H1 (cell line): Measurements from ENCODE around the gene PA2G4. TPM values are rescaled to one million over a fixed set of nuclear protein-coding genes. Genes with fewer than 3 reads are reported as not detected.

Experiments used
- CTCF ChIA-PET: fragments of 300-600 bp; sonication (Branson Sonifier 250); formaldehyde crosslinking; loops from one replicate; lab custom pipeline; 2021; ENCODE audit not compliant: partially characterized antibody; lab: Charles Lee
- POLR2A ChIA-PET: fragments of 300-600 bp; sonication (Branson Sonifier 250); formaldehyde crosslinking; loops from one replicate; lab custom pipeline; 2021; ENCODE audit warnings: inconsistent platforms; ENCODE audit not compliant: partially characterized antibody; lab: Charles Lee
- DNase-seq, 2 experiments: peaks; one replicate each; pipeline versions ENCODE4 v3.0.0 to v3.0.0-alpha.2; 2010 to 2022; ENCODE audit warnings: low spot score in 2 of 2, low read depth in 1 of 2, mixed read lengths in 1 of 2
- FAIRE-seq: peaks from 2 replicates; lab custom pipeline; 2011; peaks lifted over from hg19 to GRCh38; lab: Jason Lieb, UNC
- H2AFZ ChIP-seq: 2 replicates; pipeline ENCODE4 v1.8.1; 2012; ENCODE audit warnings: low read length, inconsistent platforms
- H2AK5ac ChIP-seq: 2 replicates; pipeline ENCODE4 v1.6.1; 2013; ENCODE audit warnings: low read depth, low read length
- H2BK120ac ChIP-seq: replicated peaks from 2 replicates; pipeline ENCODE3; 2013; ENCODE audit warnings: low read depth, low read length, inconsistent platforms
- H2BK12ac ChIP-seq: 2 replicates; pipeline ENCODE4 v1.6.1; 2013; ENCODE audit warnings: low read depth, low read length
- H2BK15ac ChIP-seq: 2 replicates; pipeline ENCODE4 v1.6.1; 2013; ENCODE audit warnings: low read length
- H2BK20ac ChIP-seq: 2 replicates; pipeline ENCODE4 v1.6.1; 2013; ENCODE audit warnings: low read length
- H2BK5ac ChIP-seq: 2 replicates; pipeline ENCODE4 v1.6.1; 2013; ENCODE audit warnings: low read depth, low read length
- H3K14ac ChIP-seq: 2 replicates; pipeline ENCODE4 v1.6.1; 2013; ENCODE audit warnings: inconsistent platforms; ENCODE audit not compliant: insufficient read length
- H3K18ac ChIP-seq: 2 replicates; pipeline ENCODE4 v1.6.1; 2013; ENCODE audit warnings: low read length; ENCODE audit errors: extremely low read depth
- H3K23ac ChIP-seq: 2 replicates; pipeline ENCODE4 v1.6.1; 2013; ENCODE audit warnings: inconsistent platforms; ENCODE audit not compliant: insufficient read length
- H3K23me2 ChIP-seq: 2 replicates; pipeline ENCODE4 v1.6.1; 2013; ENCODE audit warnings: low read depth, low read length
- H3K27ac ChIP-seq: 2 replicates; pipeline ENCODE4 v1.6.1; 2011; ENCODE audit warnings: low read depth, low read length, inconsistent platforms
- H3K27me3 ChIP-seq, 4 experiments: replicated peaks in 1 of 4; 1 replicate in 1 of 4; 2 replicates in 3 of 4; pipeline versions ENCODE4 v1.6.1 to v1.8.1; 2011 to 2013; ENCODE audit warnings: low read length in 3 of 4, mild to moderate bottlenecking in 3 of 4, inconsistent platforms in 2 of 4, mixed read lengths in 2 of 4, moderate library complexity in 1 of 4; ENCODE audit not compliant: control insufficient read depth in 3 of 4, insufficient read depth in 3 of 4; ENCODE audit errors: extremely low read depth in 1 of 4
- H3K36me3 ChIP-seq, 4 experiments: 2 replicates each; pipeline versions ENCODE4 v1.6.1 to v1.8.1; 2011 to 2013; ENCODE audit warnings: mild to moderate bottlenecking in 4 of 4, low read length in 3 of 4, moderate library complexity in 2 of 4, control low read depth in 1 of 4, inconsistent platforms in 1 of 4; ENCODE audit not compliant: insufficient read depth in 4 of 4, control insufficient read depth in 2 of 4
- H3K4ac ChIP-seq: replicated peaks from 2 replicates; pipeline ENCODE3; 2013; ENCODE audit warnings: low read length, low read depth, mixed read lengths, inconsistent platforms; ENCODE audit not compliant: insufficient read length
- H3K4me1 ChIP-seq, 4 experiments: replicated peaks in 1 of 4; 1 replicate in 1 of 4; 2 replicates in 3 of 4; pipeline versions ENCODE4 v1.6.1 to v1.8.1; 2011 to 2013; ENCODE audit warnings: low read length in 3 of 4, inconsistent platforms in 2 of 4, mixed read lengths in 1 of 4; ENCODE audit not compliant: insufficient read depth in 4 of 4, control insufficient read depth in 3 of 4
- H3K4me2 ChIP-seq, 2 experiments: 2 replicates each; pipeline versions ENCODE4 v1.6.1 to v1.8.1; 2011 to 2013; ENCODE audit warnings: low read depth in 2 of 2, low read length in 2 of 2, control low read depth in 1 of 2, inconsistent platforms in 1 of 2, mild to moderate bottlenecking in 1 of 2; ENCODE audit not compliant: insufficient read depth in 1 of 2
- H3K4me3 ChIP-seq, 4 experiments: fragments of 200-600, 300-600 bp in 1 of 4; sonication (generic), shearing (Covaris generic), sonication (Bioruptor Twin) in 1 of 4; 2 replicates each; pipeline versions ENCODE4 v1.5.1 to v1.8.1; 2011 to 2016; ENCODE audit warnings: low read length in 4 of 4, low read depth in 3 of 4, control low read depth in 2 of 4, inconsistent platforms in 2 of 4, mild to moderate bottlenecking in 2 of 4, mixed read lengths in 1 of 4, moderate library complexity in 1 of 4; ENCODE audit not compliant: insufficient read depth in 2 of 4; ENCODE audit errors: extremely low read depth in 1 of 4
- H3K56ac ChIP-seq: replicated peaks from 2 replicates; pipeline ENCODE3; 2013; ENCODE audit warnings: low read depth, mild to moderate bottlenecking, mixed read lengths, low read length, inconsistent platforms; ENCODE audit not compliant: insufficient read length
- H3K79me1 ChIP-seq: 2 replicates; pipeline ENCODE4 v1.6.1; 2013; ENCODE audit warnings: low read depth, low read length, control low read depth
- H3K79me2 ChIP-seq, 2 experiments: 2 replicates each; pipeline versions ENCODE4 v1.6.1 to v1.8.1; 2012 to 2013; ENCODE audit warnings: low read length in 2 of 2, mild to moderate bottlenecking in 2 of 2, inconsistent platforms in 1 of 2; ENCODE audit not compliant: insufficient read depth in 2 of 2, control insufficient read depth in 1 of 2
- H3K9ac ChIP-seq, 4 experiments: replicated peaks in 1 of 4; 1 replicate in 1 of 4; 2 replicates in 3 of 4; pipeline versions ENCODE4 v1.6.1 to v1.8.1; 2011 to 2013; ENCODE audit warnings: low read depth in 3 of 4, low read length in 3 of 4, control low read depth in 2 of 4, mild to moderate bottlenecking in 2 of 4, moderate library complexity in 2 of 4, inconsistent platforms in 1 of 4; ENCODE audit errors: extremely low read depth in 1 of 4
- H3K9me3 ChIP-seq, 2 experiments: 2 replicates each; pipeline versions ENCODE4 v1.6.1 to v1.8.1; 2012 to 2013; ENCODE audit warnings: mild to moderate bottlenecking in 2 of 2, moderate library complexity in 2 of 2, control low read depth in 1 of 2, inconsistent platforms in 1 of 2, low read depth in 1 of 2, low read length in 1 of 2, mixed read lengths in 1 of 2; ENCODE audit not compliant: insufficient read depth in 2 of 2
- H4K20me1 ChIP-seq, 2 experiments: replicated peaks in 1 of 2; 2 replicates each; pipeline versions ENCODE3 to v1.8.1; 2011 to 2013; ENCODE audit warnings: inconsistent platforms in 2 of 2, low read length in 2 of 2, mild to moderate bottlenecking in 1 of 2; ENCODE audit not compliant: insufficient read depth in 2 of 2, control insufficient read depth in 1 of 2
- H4K5ac ChIP-seq: 2 replicates; pipeline ENCODE4 v1.6.1; 2013; ENCODE audit warnings: low read length, low read depth, mixed read lengths, inconsistent platforms; ENCODE audit not compliant: insufficient read length
- H4K8ac ChIP-seq: 2 replicates; pipeline ENCODE4 v1.8.0; 2013; ENCODE audit warnings: mild to moderate bottlenecking, moderate library complexity, low read length, inconsistent platforms; ENCODE audit not compliant: insufficient read depth; ENCODE audit errors: extremely low read depth
- H4K91ac ChIP-seq: replicated peaks from 2 replicates; pipeline ENCODE3; 2013; ENCODE audit warnings: low read length, mixed read lengths, inconsistent platforms; ENCODE audit not compliant: insufficient read length
- CHD2 ChIP-seq: IDR thresholded peaks from 2 replicates; pipeline ENCODE4 v1.6.1; 2012; ENCODE audit warnings: low read length, improper control_type of control experiment
- RAD21 ChIP-seq, 2 experiments: IDR thresholded peaks in 1 of 2; conservative IDR thresholded peaks in 1 of 2; 2 replicates each; pipeline ENCODE4 v1.6.1; 2011; ENCODE audit warnings: low read depth in 2 of 2, low read length in 2 of 2, improper control_type of control experiment in 1 of 2, inconsistent platforms in 1 of 2, mild to moderate bottlenecking in 1 of 2, moderate library complexity in 1 of 2
- SIN3A ChIP-seq, 2 experiments: IDR thresholded peaks in 1 of 2; conservative IDR thresholded peaks in 1 of 2; 2 replicates each; pipeline ENCODE4 v1.6.1; 2011 to 2012; ENCODE audit warnings: low read length in 2 of 2, improper control_type of control experiment in 1 of 2, low read depth in 1 of 2, mild to moderate bottlenecking in 1 of 2
- WGBS, 2 experiments: shearing (Covaris generic) in 1 of 2; methylation state at CpG; one replicate each; pipeline versions ENCODE4 v1.1.6 to v1.1.7; 2013 to 2015; ENCODE audit warnings: low lambda C conversion rate in 2 of 2, mixed read lengths in 2 of 2, inconsistent platforms in 1 of 2, low coverage in 1 of 2, missing lambda C conversion rate in 1 of 2; ENCODE audit not compliant: insufficient replicate concordance in 2 of 2, insufficient coverage in 1 of 2, insufficient read length in 1 of 2; ENCODE audit errors: extremely low coverage in 1 of 2, missing lambda C conversion rate in 1 of 2; 5-methylcytosine and 5-hydroxymethylcytosine counted together
- polyA plus RNA-seq, 7 experiments: library from polyadenylated mRNA; depleted of rRNA in 3 of 7; stranded (reverse) in 5 of 7; unstranded in 2 of 7; fragments of >200 nt in 5 of 7; fragments of 200-250 nt in 2 of 7; gene quantifications; 1 replicate in 5 of 7; 2 replicates in 1 of 7; 4 replicates in 1 of 7; pipeline versions ENCODE4 v1.2.1 to v1.2.3, GENCODE V29; 2011 to 2013; ENCODE audit warnings: missing spikeins in 2 of 7, mixed read lengths in 2 of 7
- total RNA-seq: library from RNA; stranded (reverse); fragmentation: NEBNext Ultra II Directional; extraction: Animal tissue kit (Norgen Biotek cat#: 25700); gene quantifications from 2 replicates; pipeline ENCODE4 v1.2.1, GENCODE V29; 2021
- TF ChIP-seq, protein P1 (sequence below), 3 experiments: IDR thresholded peaks; 1 replicate in 2 of 3; 2 replicates in 1 of 3; pipeline versions ENCODE4 v1.5.1 to v1.6.1; 2011; ENCODE audit warnings: low read length in 3 of 3, mild to moderate bottlenecking in 3 of 3, inconsistent platforms in 2 of 3, low read depth in 1 of 3, moderate library complexity in 1 of 3; ENCODE audit not compliant: insufficient read depth in 1 of 3; ENCODE audit errors: control extremely low read depth in 1 of 3

PA2G4 gene
- total and polyA plus RNA-seq, 2 of the 8 experiments (the other 6 are each of a cell fraction or from before 2014, with no cell fraction given): 159 to 242 TPM

DNA sequence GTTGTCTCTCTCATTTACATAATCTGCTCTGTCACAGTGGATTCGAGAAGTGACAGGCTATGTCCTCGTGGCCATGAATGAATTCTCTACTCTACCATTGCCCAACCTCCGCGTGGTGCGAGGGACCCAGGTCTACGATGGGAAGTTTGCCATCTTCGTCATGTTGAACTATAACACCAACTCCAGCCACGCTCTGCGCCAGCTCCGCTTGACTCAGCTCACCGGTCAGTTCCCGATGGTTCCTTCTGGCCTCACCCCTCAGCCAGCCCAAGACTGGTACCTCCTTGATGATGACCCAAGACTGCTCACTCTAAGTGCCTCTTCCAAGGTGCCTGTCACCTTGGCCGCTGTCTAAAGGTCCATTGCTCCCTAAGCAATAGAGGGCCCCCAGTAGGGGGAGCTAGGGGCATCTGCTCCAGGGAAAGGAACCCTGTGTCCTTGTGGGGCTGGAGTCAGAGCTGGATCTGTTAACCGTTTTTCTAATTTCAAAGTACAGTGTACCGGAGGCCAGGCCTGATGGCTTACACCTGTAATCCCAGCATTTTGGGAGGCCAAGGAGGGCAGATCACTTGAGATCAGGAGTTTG lies 19.3 kb upstream of the PA2G4 start:
- Histone ChIP-seq H3K9ac (no peak overlapping the region), H3K4me2 (no peak overlapping the region), H3K9me3 (no peaks in the 10 kb centered on the region), H3K56ac (no peak overlapping the region), H2AFZ (no peak overlapping the region), H4K5ac (no peak overlapping the region), H4K8ac (peak overlapping the region; percentile 22; the same call in 1 of the 2 replicates), H3K23ac (no peak overlapping the region), H2BK15ac (no peak overlapping the region), H3K14ac (no peak overlapping the region), H2AK5ac (no peak overlapping the region; the same call in 1 of the 2 replicates), H3K4ac (no peak overlapping the region), H3K4me3 (no peak overlapping the region), H3K4me1 (peaks cover 3 to 13% (median 10%) of the 10 kb centered on the region in 4 experiments), H2BK120ac (no peak overlapping the region), H3K18ac (no peak overlapping the region), H4K91ac (no peak overlapping the region), H3K36me3 (peaks cover 18 to 45% (median 33%) of the 10 kb centered on the region in 4 experiments)
- DNase-seq (peak in 1 of 2 experiments; percentile 75), FAIRE-seq (no peak)
- CTCF ChIA-PET: interaction anchor here (0.6 to 4.8 kb wide), 21 partner anchors 11 to 347 kb away, joined by 3 to 38 read pairs (median 4); partner anchors contain the start of genes PA2G4, SUOX and ZC3H10
- TF ChIP-seq, protein P1, sequence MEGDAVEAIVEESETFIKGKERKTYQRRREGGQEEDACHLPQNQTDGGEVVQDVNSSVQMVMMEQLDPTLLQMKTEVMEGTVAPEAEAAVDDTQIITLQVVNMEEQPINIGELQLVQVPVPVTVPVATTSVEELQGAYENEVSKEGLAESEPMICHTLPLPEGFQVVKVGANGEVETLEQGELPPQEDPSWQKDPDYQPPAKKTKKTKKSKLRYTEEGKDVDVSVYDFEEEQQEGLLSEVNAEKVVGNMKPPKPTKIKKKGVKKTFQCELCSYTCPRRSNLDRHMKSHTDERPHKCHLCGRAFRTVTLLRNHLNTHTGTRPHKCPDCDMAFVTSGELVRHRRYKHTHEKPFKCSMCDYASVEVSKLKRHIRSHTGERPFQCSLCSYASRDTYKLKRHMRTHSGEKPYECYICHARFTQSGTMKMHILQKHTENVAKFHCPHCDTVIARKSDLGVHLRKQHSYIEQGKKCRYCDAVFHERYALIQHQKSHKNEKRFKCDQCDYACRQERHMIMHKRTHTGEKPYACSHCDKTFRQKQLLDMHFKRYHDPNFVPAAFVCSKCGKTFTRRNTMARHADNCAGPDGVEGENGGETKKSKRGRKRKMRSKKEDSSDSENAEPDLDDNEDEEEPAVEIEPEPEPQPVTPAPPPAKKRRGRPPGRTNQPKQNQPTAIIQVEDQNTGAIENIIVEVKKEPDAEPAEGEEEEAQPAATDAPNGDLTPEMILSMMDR (IDR thresholded peaks at IDR 0.05; ENCODE audit: control extremely low read depth in 1 of 3, insufficient read depth in 1 of 3, low read depth in 1 of 3, low read length in 3 of 3): peak; percentile 73 to 80 (median 75)
- TF ChIP-seq RAD21 (IDR thresholded peaks at IDR 0.05 in 1 of 2, conservative IDR thresholded peaks at IDR 0.05 in 1 of 2; ENCODE audit: low read depth in 2 of 2, low read length in 2 of 2) (peak; percentile 43 to 59), CHD2 (no peak), SIN3A (conservative IDR thresholded peaks at IDR 0.05 in 1 of 2, IDR thresholded peaks at IDR 0.05 in 1 of 2; ENCODE audit: low read depth in 1 of 2, low read length in 2 of 2) (0 out of 4 replicates have a peak, but pooled peaks have one; percentile 31 to 70)
- TF ChIP-seq, all 59 proteins: peak for 3
- Histone ChIP-seq H3K79me1 (peaks cover 7% of the 10 kb centered on the region; the same call in 1 of the 2 replicates), H3K23me2 (peaks cover 6% of the 10 kb centered on the region; the same call in 1 of the 2 replicates), H3K79me2 (peaks cover 0 to 27% of the 10 kb centered on the region in 2 experiments; a peak in 2 of 4 replicates), H2BK5ac (no peak overlapping the region), H4K20me1 (peaks cover 2 to 10% of the 10 kb centered on the region in 2 experiments), H2BK20ac (no peak overlapping the region), H3K27me3 (no peaks in the 10 kb centered on the region), H3K27ac (no peak overlapping the region), H2BK12ac (no peak overlapping the region)
- POLR2A ChIA-PET: interaction anchor here (0.6 to 8.9 kb wide), 8 partner anchors 10 to 1043 kb away, joined by 3 to 112 read pairs (median 4); partner anchors contain the start of genes ESYT1, LRP1, PA2G4 and RPL41
- 91% methylated on average over 15 of the region's 15 CpGs; no CpG with 5 or more reads in 1 of the 2 experiments for WGBS, 2 experiments
